Measurements from ENCODE around the gene KRTAP2-2. TPM values are rescaled to one million over a fixed set of nuclear protein-coding genes. Genes with fewer than 3 reads are reported as not detected.

Gene KRTAP2-2
- total and polyA plus RNA-seq, 7 donors = not detected

DNA sequence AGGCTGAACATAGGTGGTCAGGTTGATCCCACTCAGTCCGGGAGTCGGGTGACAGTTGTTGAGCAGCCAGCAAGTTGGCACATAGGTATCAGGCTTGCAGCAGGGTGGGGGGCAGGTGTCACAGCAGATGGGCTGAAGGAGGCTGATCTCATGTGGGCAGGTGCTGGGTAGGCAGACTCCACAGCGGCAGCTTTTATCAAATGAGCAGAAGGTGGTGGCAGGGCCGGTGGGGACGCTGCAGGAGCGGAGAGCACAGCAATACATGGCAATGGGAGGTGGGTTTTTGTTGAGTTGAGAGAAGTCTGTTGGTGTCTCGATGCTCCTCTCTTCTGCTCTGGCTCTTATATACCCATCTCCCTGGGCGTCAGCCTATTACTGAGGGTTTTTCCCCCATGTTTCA lies 46.2 kb downstream of the KRTAP2-2 start, which contains the start of gene KRTAP3-1:
Gene KRTAP3-1 (minus strand): TSS at position 318 of the 400 bp plus-strand sequence. CDS start 54 bp downstream, at position 264.
- Histone ChIP-seq H3K36me3 (no peaks in the 10 kb centered on the region), H3K27ac (no peak within 1 kb of the TSS), H3K9me3 (no peaks in the 10 kb centered on the region), H3K27me3 (no peaks in the 10 kb centered on the region), H3K4me3 (no peak within 1 kb of the TSS), H3K4me1 (no peaks in the 10 kb centered on the region)
- 85 to 94% methylated on average over 8 of the region's 8 CpGs for WGBS, 2 donors
- no peak for DNase-seq
- TF ChIP-seq EP300 (IDR thresholded peaks at IDR 0.05) (no peak), CTCF (IDR thresholded peaks at IDR 0.05) (no peak), POLR2A (IDR thresholded peaks at IDR 0.05) (no peak), POLR2AphosphoS5 (IDR thresholded peaks at IDR 0.05) (no peak)
- intact Hi-C loops (cut with DNase I) = no loop called here

Small RNA genes lying within 50 kb of the gene (small RNA-seq; reads per million reads assigned to genes)
- gene KRTAP3-4P = 0 reads per million in 3 donors

Other genes with a start within 250 kb of the KRTAP2-2 start
Only the 30 nearest of the 37 such genes appear.
- 1 to 10 TPM in 2 of 4 donors, not detected in 2; 1.4 to 2.1 TPM for gene KRT20, start 170.0 kb downstream of the KRTAP2-2 start, total RNA-seq
- gene KRT20, start 170.0 kb downstream of the KRTAP2-2 start, polyA plus RNA-seq = 1,000 to 10,000 TPM; 1,034 to 2,181 (median 1,227) TPM
- under 1 TPM in 1 of 4 donors, not detected in 3; 0.27 TPM for gene KRT23, start 117.6 kb downstream of the KRTAP2-2 start, total RNA-seq
- gene KRT23, start 117.6 kb downstream of the KRTAP2-2 start, polyA plus RNA-seq = 1 to 10 TPM in 1 of 3 donors, under 1 TPM in 2; 0.35 to 3.7 (median 0.60) TPM
- gene KRT39, start 88.3 kb downstream of the KRTAP2-2 start, total RNA-seq = not detected
- gene KRT39, start 88.3 kb downstream of the KRTAP2-2 start, polyA plus RNA-seq = under 1 TPM in 1 of 3 donors, not detected in 2; 0.07 TPM
- not detected for gene KRT40, start 70.9 kb downstream of the KRTAP2-2 start, total RNA-seq
- gene KRT40, start 70.9 kb downstream of the KRTAP2-2 start, polyA plus RNA-seq = under 1 TPM in 2 of 3 donors, not detected in 1; 0.16 to 0.60 TPM
- not detected for gene KRTAP3-3, start 61.1 kb downstream of the KRTAP2-2 start, total RNA-seq
- not detected for gene KRTAP3-3, start 61.1 kb downstream of the KRTAP2-2 start, polyA plus RNA-seq
- gene KRTAP3-2, start 55.3 kb downstream of the KRTAP2-2 start, total RNA-seq = not detected
- gene KRTAP3-2, start 55.3 kb downstream of the KRTAP2-2 start, polyA plus RNA-seq = not detected
- not detected for gene KRTAP3-1, start 46.1 kb downstream of the KRTAP2-2 start, total RNA-seq
- gene KRTAP3-1, start 46.1 kb downstream of the KRTAP2-2 start, polyA plus RNA-seq = not detected
- not detected for gene KRTAP1-5, start 28.0 kb downstream of the KRTAP2-2 start, total RNA-seq
- gene KRTAP1-5, start 28.0 kb downstream of the KRTAP2-2 start, polyA plus RNA-seq = not detected
- gene KRTAP1-4, start 25.0 kb downstream of the KRTAP2-2 start, total RNA-seq = not detected
- gene KRTAP1-4, start 25.0 kb downstream of the KRTAP2-2 start, polyA plus RNA-seq = not detected
- not detected for gene KRTAP1-3, start 20.4 kb downstream of the KRTAP2-2 start, total RNA-seq
- not detected for gene KRTAP1-3, start 20.4 kb downstream of the KRTAP2-2 start, polyA plus RNA-seq
- not detected for gene KRTAP1-1, start 13.8 kb downstream of the KRTAP2-2 start, total RNA-seq
- gene KRTAP1-1, start 13.8 kb downstream of the KRTAP2-2 start, polyA plus RNA-seq = not detected
- gene KRTAP2-1, start 7.9 kb downstream of the KRTAP2-2 start, total RNA-seq = not detected
- gene KRTAP2-1, start 7.9 kb downstream of the KRTAP2-2 start, polyA plus RNA-seq = not detected
- not detected for gene KRTAP2-3, start 4.9 kb upstream of the KRTAP2-2 start, total RNA-seq
- gene KRTAP2-3, start 4.9 kb upstream of the KRTAP2-2 start, polyA plus RNA-seq = not detected
- not detected for gene KRTAP2-4, start 10.6 kb upstream of the KRTAP2-2 start, total RNA-seq
- not detected for gene KRTAP2-4, start 10.6 kb upstream of the KRTAP2-2 start, polyA plus RNA-seq
- not detected for gene KRTAP4-7, start 28.9 kb upstream of the KRTAP2-2 start, total RNA-seq
- gene KRTAP4-7, start 28.9 kb upstream of the KRTAP2-2 start, polyA plus RNA-seq = not detected
- gene KRTAP4-8, start 42.9 kb upstream of the KRTAP2-2 start, total RNA-seq = not detected
- gene KRTAP4-8, start 42.9 kb upstream of the KRTAP2-2 start, polyA plus RNA-seq = not detected
- gene KRTAP4-16, start 47.0 kb upstream of the KRTAP2-2 start, total RNA-seq = not detected
- gene KRTAP4-16, start 47.0 kb upstream of the KRTAP2-2 start, polyA plus RNA-seq = not detected
- gene KRTAP4-9, start 50.2 kb upstream of the KRTAP2-2 start, total RNA-seq = not detected
- gene KRTAP4-9, start 50.2 kb upstream of the KRTAP2-2 start, polyA plus RNA-seq = not detected
- gene KRTAP4-11, start 63.1 kb upstream of the KRTAP2-2 start, total RNA-seq = not detected
- not detected for gene KRTAP4-11, start 63.1 kb upstream of the KRTAP2-2 start, polyA plus RNA-seq
- gene KRTAP4-12, start 69.0 kb upstream of the KRTAP2-2 start, total RNA-seq = not detected
- not detected for gene KRTAP4-12, start 69.0 kb upstream of the KRTAP2-2 start, polyA plus RNA-seq
- not detected for gene KRTAP4-6, start 85.3 kb upstream of the KRTAP2-2 start, total RNA-seq
- not detected for gene KRTAP4-6, start 85.3 kb upstream of the KRTAP2-2 start, polyA plus RNA-seq
- not detected for gene KRTAP4-5, start 94.6 kb upstream of the KRTAP2-2 start, total RNA-seq
- gene KRTAP4-5, start 94.6 kb upstream of the KRTAP2-2 start, polyA plus RNA-seq = not detected
- gene KRTAP4-4, start 105.5 kb upstream of the KRTAP2-2 start, total RNA-seq = not detected
- gene KRTAP4-4, start 105.5 kb upstream of the KRTAP2-2 start, polyA plus RNA-seq = not detected
- not detected for gene KRTAP4-3, start 113.0 kb upstream of the KRTAP2-2 start, total RNA-seq
- not detected for gene KRTAP4-3, start 113.0 kb upstream of the KRTAP2-2 start, polyA plus RNA-seq
- gene KRTAP4-2, start 123.0 kb upstream of the KRTAP2-2 start, total RNA-seq = not detected
- not detected for gene KRTAP4-2, start 123.0 kb upstream of the KRTAP2-2 start, polyA plus RNA-seq
- not detected for gene KRTAP4-1, start 129.7 kb upstream of the KRTAP2-2 start, total RNA-seq
- 1 to 10 TPM in 1 of 3 donors, not detected in 2; 1.4 TPM for gene KRTAP4-1, start 129.7 kb upstream of the KRTAP2-2 start, polyA plus RNA-seq
- gene KRTAP9-1, start 134.7 kb upstream of the KRTAP2-2 start, total RNA-seq = not detected
- gene KRTAP9-1, start 134.7 kb upstream of the KRTAP2-2 start, polyA plus RNA-seq = not detected
- gene KRTAP9-2, start 171.4 kb upstream of the KRTAP2-2 start, total RNA-seq = not detected
- not detected for gene KRTAP9-2, start 171.4 kb upstream of the KRTAP2-2 start, polyA plus RNA-seq
- gene KRTAP9-3, start 177.2 kb upstream of the KRTAP2-2 start, total RNA-seq = not detected
- not detected for gene KRTAP9-3, start 177.2 kb upstream of the KRTAP2-2 start, polyA plus RNA-seq
- gene KRTAP9-8, start 182.8 kb upstream of the KRTAP2-2 start, total RNA-seq = not detected
- gene KRTAP9-8, start 182.8 kb upstream of the KRTAP2-2 start, polyA plus RNA-seq = not detected

All from sigmoid colon (tissue), 7 donors.